ENCODE measurements around the gene KAT6B. TPM values are rescaled to one million over a fixed set of nuclear protein-coding genes. Genes with fewer than 3 reads are reported as not detected.

KAT6B gene
- total and polyA plus RNA-seq, 11 donors = 10.4 to 61.3 (median 42.9) TPM

DNA sequence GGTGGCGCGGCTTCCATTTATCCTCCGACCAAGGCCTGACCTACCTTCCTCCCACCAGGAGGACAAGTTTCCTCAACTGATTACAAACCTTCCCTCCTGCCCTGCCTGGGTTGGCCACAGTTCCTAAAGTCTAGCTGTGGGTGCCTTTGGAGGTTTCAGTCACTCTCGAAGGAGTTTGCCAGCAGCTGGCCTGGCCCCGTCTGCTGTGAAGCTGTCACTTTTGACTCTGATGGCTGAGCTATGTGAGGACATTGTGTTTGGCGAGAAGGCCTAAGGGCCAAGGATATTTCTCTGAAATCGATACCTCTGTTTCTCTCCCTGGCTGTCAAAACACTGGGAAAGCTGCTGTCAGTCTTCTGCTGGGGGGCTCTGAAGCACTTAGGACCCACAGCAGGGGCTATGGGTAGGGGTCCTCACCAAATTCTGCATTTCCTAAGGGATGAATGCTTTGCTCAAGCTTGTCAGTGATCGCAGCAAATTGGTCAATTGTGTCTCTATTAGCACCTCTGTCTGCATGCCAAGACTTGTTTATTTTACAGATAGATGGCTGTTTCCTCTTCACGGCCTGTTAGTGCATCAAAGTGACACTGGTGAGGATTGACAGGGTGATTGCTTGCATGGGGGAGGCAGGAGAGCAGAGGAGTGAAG lies 253.2 kb downstream of the KAT6B start:
- Histone ChIP-seq H3K4me3 (no peak overlapping the region), H3K9me3 (peaks cover 0 to 7% (median 1%) of the 10 kb centered on the region in 12 donors), H3K27me3 (no peaks in the 10 kb centered on the region), H3K36me3 (no peaks in the 10 kb centered on the region), H3K27ac (no peak overlapping the region), H3K4me1 (no peaks in the 10 kb centered on the region)
- TF ChIP-seq, protein P1, sequence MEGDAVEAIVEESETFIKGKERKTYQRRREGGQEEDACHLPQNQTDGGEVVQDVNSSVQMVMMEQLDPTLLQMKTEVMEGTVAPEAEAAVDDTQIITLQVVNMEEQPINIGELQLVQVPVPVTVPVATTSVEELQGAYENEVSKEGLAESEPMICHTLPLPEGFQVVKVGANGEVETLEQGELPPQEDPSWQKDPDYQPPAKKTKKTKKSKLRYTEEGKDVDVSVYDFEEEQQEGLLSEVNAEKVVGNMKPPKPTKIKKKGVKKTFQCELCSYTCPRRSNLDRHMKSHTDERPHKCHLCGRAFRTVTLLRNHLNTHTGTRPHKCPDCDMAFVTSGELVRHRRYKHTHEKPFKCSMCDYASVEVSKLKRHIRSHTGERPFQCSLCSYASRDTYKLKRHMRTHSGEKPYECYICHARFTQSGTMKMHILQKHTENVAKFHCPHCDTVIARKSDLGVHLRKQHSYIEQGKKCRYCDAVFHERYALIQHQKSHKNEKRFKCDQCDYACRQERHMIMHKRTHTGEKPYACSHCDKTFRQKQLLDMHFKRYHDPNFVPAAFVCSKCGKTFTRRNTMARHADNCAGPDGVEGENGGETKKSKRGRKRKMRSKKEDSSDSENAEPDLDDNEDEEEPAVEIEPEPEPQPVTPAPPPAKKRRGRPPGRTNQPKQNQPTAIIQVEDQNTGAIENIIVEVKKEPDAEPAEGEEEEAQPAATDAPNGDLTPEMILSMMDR (IDR thresholded peaks at IDR 0.05) = no peak
- TF ChIP-seq POLR2A (IDR thresholded peaks at IDR 0.05) = no peak
- DNase-seq (no peak), ATAC-seq (no peak)
- intact Hi-C loops (cut with DNase I) = no loop called here
- 79 to 84% (median 80%) methylated on average over 9 of the region's 9 CpGs for WGBS, 4 donors

DNA sequence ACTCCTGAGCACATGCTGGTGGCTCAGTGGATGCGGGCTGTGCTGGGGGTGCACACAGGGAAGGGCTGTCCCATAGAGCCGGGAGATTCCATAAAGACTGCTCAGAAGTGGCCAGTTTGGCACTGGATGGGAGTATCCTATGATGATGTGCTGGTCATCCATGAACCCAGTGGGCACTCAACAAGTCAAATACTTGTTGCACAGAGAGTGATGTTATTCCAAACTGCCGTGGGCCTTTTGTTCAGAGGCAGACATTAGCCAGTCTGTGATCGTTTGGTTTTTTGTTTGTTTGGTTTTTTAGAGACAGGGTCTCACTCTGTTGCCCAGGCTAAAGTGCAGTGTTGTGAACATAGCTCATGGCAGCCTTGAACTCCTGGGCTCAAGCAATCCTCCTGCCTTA lies 254.2 kb downstream of the KAT6B start:
- ATAC-seq (no peak), DNase-seq (no peak)
- Histone ChIP-seq H3K4me3 (no peak overlapping the region), H3K27me3 (no peaks in the 10 kb centered on the region), H3K9me3 (peaks cover 0 to 7% (median 1%) of the 10 kb centered on the region in 12 donors), H3K4me1 (no peaks in the 10 kb centered on the region), H3K27ac (no peak overlapping the region), H3K36me3 (no peaks in the 10 kb centered on the region)
- WGBS, 4 donors = 93 to 100% (median 96%) methylated on average over 4 of the region's 4 CpGs
- intact Hi-C loops (cut with DNase I) = no loop called here
- TF ChIP-seq POLR2A (IDR thresholded peaks at IDR 0.05) = no peak
- TF ChIP-seq, protein P1 (IDR thresholded peaks at IDR 0.05) = no peak

DNA sequence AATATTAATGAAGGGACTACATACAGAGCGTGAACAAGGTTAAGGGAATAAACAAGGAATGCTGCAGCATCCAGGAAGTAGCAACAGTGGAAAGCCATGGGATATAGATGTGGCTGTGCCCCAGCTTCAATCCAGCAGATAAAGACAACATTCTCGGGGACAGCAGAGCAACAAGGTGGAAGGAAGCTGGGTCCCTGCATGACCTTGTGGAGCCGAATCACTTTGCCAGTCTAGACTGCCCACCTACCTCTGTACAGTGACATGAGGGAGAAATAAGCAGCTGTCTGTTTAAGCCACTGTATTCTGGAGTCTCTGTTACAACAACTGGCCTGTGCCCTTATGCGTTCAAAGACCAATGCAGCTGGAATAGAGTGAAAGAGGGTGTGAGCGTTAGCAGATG lies 255.0 kb downstream of the KAT6B start:
- Histone ChIP-seq H3K36me3 (no peaks in the 10 kb centered on the region), H3K4me1 (no peaks in the 10 kb centered on the region), H3K4me3 (no peak overlapping the region), H3K27me3 (no peaks in the 10 kb centered on the region), H3K27ac (no peak overlapping the region), H3K9me3 (peaks cover 0 to 7% (median 1%) of the 10 kb centered on the region in 12 donors)
- intact Hi-C loops (cut with DNase I) = no loop called here
- ATAC-seq (no peak), DNase-seq (no peak)
- TF ChIP-seq, protein P1 (IDR thresholded peaks at IDR 0.05) = no peak
- no peak for TF ChIP-seq POLR2A (IDR thresholded peaks at IDR 0.05)
- WGBS, 4 donors = 91 to 97% (median 95%) methylated on average over 5 of the region's 5 CpGs
